K562 (cell line): ENCODE measurements around the gene UBE2L6. TPM values are rescaled to one million over a fixed set of nuclear protein-coding genes. Genes with fewer than 3 reads are reported as not detected.
A peak's percentile ranks its signal among the peaks of the same experiment; 100 is the strongest.

Experiments used
- BDP1 ChIP-seq: IDR thresholded peaks from 3 replicates; pipeline ENCODE4 v1.6.1; 2011; ENCODE audit not compliant: insufficient read length, insufficient read depth
- CREB3 ChIP-seq: fragments of 450-650 bp; conservative IDR thresholded peaks from 2 replicates; pipeline ENCODE4 v1.6.1; 2016; ENCODE audit warnings: missing genetic modification characterization, low read depth, mild to moderate bottlenecking, missing compliant biosample characterization, moderate library complexity
- DACH1 ChIP-seq: fragments of 450-650 bp; IDR thresholded peaks from 2 replicates; pipeline ENCODE4 v1.6.1; 2018; ENCODE audit not compliant: partially characterized antibody
- ERF ChIP-seq: fragments of 450-650 bp; formaldehyde crosslinking; IDR thresholded peaks from 2 replicates; pipeline ENCODE4 v1.4.0; 2020; ENCODE audit warnings: mild to moderate bottlenecking, mixed read lengths
- ESRRA ChIP-seq: fragments of 450-650 bp; IDR thresholded peaks from 2 replicates; pipeline ENCODE4 v1.6.1; 2014; ENCODE audit warnings: low read depth, mild to moderate bottlenecking, moderate library complexity, borderline replicate concordance
- ESRRB ChIP-seq: fragments of 250-450 bp; sonication (Bioruptor Pico); IDR thresholded peaks from 2 replicates; pipeline ENCODE4 v1.5.0; 2020; ENCODE audit warnings: mild to moderate bottlenecking, moderate library complexity, borderline replicate concordance
- ETS2 ChIP-seq: IDR thresholded peaks from 2 replicates; pipeline ENCODE4 v1.6.1; 2016; ENCODE audit warnings: borderline replicate concordance, missing genetic modification characterization, mild to moderate bottlenecking, moderate library complexity, missing compliant biosample characterization; ENCODE audit not compliant: poor library complexity, severe bottlenecking
- GATAD2A ChIP-seq: fragments of 450-650 bp; IDR thresholded peaks from 2 replicates; pipeline ENCODE4 v1.6.1; 2017
- GTF3C2 ChIP-seq: IDR thresholded peaks from 3 replicates; pipeline ENCODE4 v1.6.1; 2011; ENCODE audit warnings: borderline replicate concordance, mild to moderate bottlenecking, moderate library complexity; ENCODE audit not compliant: insufficient read length; ENCODE audit errors: extremely low read depth
- HMG20B ChIP-seq: fragments of 250-450 bp; sonication (Bioruptor Pico); IDR thresholded peaks from 2 replicates; pipeline ENCODE4 v1.5.0; 2021; ENCODE audit warnings: mild to moderate bottlenecking
- KLF1 ChIP-seq: fragments of 450-650 bp; IDR thresholded peaks from 2 replicates; pipeline ENCODE4 v1.6.1; 2016; ENCODE audit warnings: missing genetic modification characterization, missing compliant biosample characterization
- MBD1 ChIP-seq: fragments of 250-450 bp; sonication (Bioruptor Pico); IDR thresholded peaks from 2 replicates; pipeline ENCODE4 v1.8.0; 2022; ENCODE audit warnings: inconsistent platforms
- PTRF ChIP-seq: fragments of 450-650 bp; IDR thresholded peaks from 2 replicates; pipeline ENCODE4 v1.6.1; 2016; ENCODE audit warnings: mild to moderate bottlenecking, missing genetic modification characterization, missing compliant biosample characterization
- SMAD3 ChIP-seq: fragments of 450-650 bp; formaldehyde crosslinking; conservative IDR thresholded peaks from 2 replicates; pipeline ENCODE4 v1.4.0; 2020; ENCODE audit warnings: mild to moderate bottlenecking
- TBP ChIP-seq: optimal IDR thresholded peaks from 2 replicates; pipeline ENCODE3; 2011; ENCODE audit warnings: low read depth, low read length, improper control_type of control experiment
- TEAD2 ChIP-seq: fragments of 450-650 bp; IDR thresholded peaks from 2 replicates; pipeline ENCODE4 v1.6.1; 2016; ENCODE audit warnings: missing genetic modification characterization, control low read depth, missing compliant biosample characterization
- USF2 ChIP-seq: sonication (generic); formaldehyde crosslinking; IDR thresholded peaks from 2 replicates; pipeline ENCODE4 v1.5.0; 2020; ENCODE audit warnings: missing genetic modification reagents
- ZNF12 ChIP-seq: sonication (generic); formaldehyde crosslinking; IDR thresholded peaks from 2 replicates; pipeline ENCODE4 v1.4.0; 2020; ENCODE audit warnings: mild to moderate bottlenecking, missing genetic modification reagents
- ZNF263 ChIP-seq: sonication (generic); formaldehyde crosslinking; IDR thresholded peaks from 2 replicates; pipeline ENCODE4 v1.8.0; 2022; ENCODE audit warnings: mild to moderate bottlenecking, missing genetic modification reagents, borderline replicate concordance
- polyA plus RNA-seq, 8 experiments: library from polyadenylated mRNA; depleted of rRNA in 4 of 8; stranded (reverse) in 5 of 8; unstranded in 3 of 8; fragments of >200 nt; fragmentation: Nextera tagmentation in 2 of 8; fragmentation: Illumina TruSeq in 1 of 8; extraction: Ambion mirVana in 2 of 8; extraction: Trizol in 1 of 8; gene quantifications; 2 replicates each; pipeline versions ENCODE4 v1.2.1 to v1.2.3, GENCODE V29; 2011 to 2014; ENCODE audit warnings: inconsistent platforms in 1 of 8, missing spikeins in 1 of 8
- total RNA-seq, 7 experiments: library from RNA; depleted of rRNA in 6 of 7; stranded (reverse); fragments of >200 nt in 6 of 7; fragmentation: Illumina TruSeq in 2 of 7; extraction: Trizol in 2 of 7; gene quantifications; 2 replicates each; pipeline versions ENCODE4 v1.2.1 to v1.2.3, GENCODE V29; 2011 to 2021; ENCODE audit warnings: low replicate concordance in 1 of 7

The UBE2L6 gene
- total and polyA plus RNA-seq, 9 of the 15 experiments (the other 6 are each of a cell fraction or from before 2014, with no cell fraction given): 5.9 to 24.9 (median 9.7) TPM

GRCh38 chr11:57530596-57531507 lies 36.6 kb downstream of the UBE2L6 start, which contains the start of gene TIMM10 (continued):
- TF ChIP-seq USF2 (CRISPR knock-in tag) (no peak; the same call in 1 of the 2 replicates), TBP (peak; percentile 71), BDP1 (no peak), MBD1 (CRISPR knock-in tag) (no peak), GTF3C2 (no peak), GATAD2A (no peak), PTRF (tag) (no peak), TEAD2 (tag) (no peak), CREB3 (tag) (no peak), SMAD3 (CRISPR knock-in tag) (no peak), HMG20B (CRISPR knock-in tag) (no peak), DACH1 (peak; percentile 8), ETS2 (no peak), ZNF263 (CRISPR knock-in tag) (peak; percentile 44; the same call in 1 of the 2 replicates), ESRRA (peak; percentile 13; the same call in 1 of the 2 replicates), KLF1 (tag) (no peak), ZNF12 (CRISPR knock-in tag) (0 out of 2 replicates have a peak, but pooled peaks have one; percentile 62), ESRRB (CRISPR knock-in tag) (no peak), ERF (CRISPR knock-in tag) (no peak)
